Hepatocyte (in vitro differentiated cells): ENCODE measurements around the gene TOLLIP. TPM values are rescaled to one million over a fixed set of nuclear protein-coding genes. Genes with fewer than 3 reads are reported as not detected.
"Not testable (repeated sequence)": the region's sequence is repeated elsewhere in the genome, so short reads cannot be mapped to it uniquely, and the experiment has no call there.

Experiments used
- DNase-seq: peaks from one replicate; pipeline ENCODE4 v3.0.0-alpha.2; 2016; ENCODE audit warnings: low spot score
- H2AFZ ChIP-seq: fragments of 200-600 bp; sonication (generic); 2 replicates; pipeline ENCODE4 v1.6.0; 2016; ENCODE audit warnings: antibody characterized with exemption, mild to moderate bottlenecking
- H3K27ac ChIP-seq: fragments of 200-600 bp; sonication (generic); 2 replicates; pipeline ENCODE4 v1.5.1; 2016; ENCODE audit warnings: mild to moderate bottlenecking
- H3K27me3 ChIP-seq: fragments of 200-600 bp; sonication (generic); 2 replicates; pipeline ENCODE4 v1.6.1; 2016
- H3K36me3 ChIP-seq: fragments of 200-600 bp; sonication (generic); replicated peaks from 2 replicates; pipeline ENCODE4 v1.5.1; 2016; ENCODE audit warnings: low read depth; ENCODE audit not compliant: insufficient read depth
- H3K4me1 ChIP-seq: fragments of 200-600 bp; sonication (generic); 2 replicates; pipeline ENCODE4 v1.5.1; 2016; ENCODE audit warnings: mild to moderate bottlenecking, moderate library complexity; ENCODE audit not compliant: insufficient read depth
- H3K4me2 ChIP-seq: fragments of 200-600 bp; sonication (generic); 2 replicates; pipeline ENCODE4 v1.6.0; 2016
- H3K4me3 ChIP-seq: fragments of 200-600 bp; sonication (generic); 2 replicates; pipeline ENCODE4 v1.5.1; 2016; ENCODE audit warnings: mild to moderate bottlenecking
- H3K79me2 ChIP-seq: fragments of 200-600 bp; sonication (generic); 2 replicates; pipeline ENCODE4 v1.6.0; 2017; ENCODE audit warnings: mild to moderate bottlenecking
- H3K9me2 ChIP-seq: fragments of 200-600 bp; sonication (generic); replicated peaks from 2 replicates; pipeline ENCODE4 v1.6.0; 2017; ENCODE audit warnings: mild to moderate bottlenecking; ENCODE audit not compliant: insufficient read depth
- H3K9me3 ChIP-seq: fragments of 200-600 bp; sonication (generic); 2 replicates; pipeline ENCODE4 v1.5.1; 2016; ENCODE audit warnings: low read depth, mild to moderate bottlenecking
- H4K20me1 ChIP-seq: fragments of 200-600 bp; sonication (generic); 2 replicates; pipeline ENCODE4 v1.6.0; 2016; ENCODE audit warnings: mild to moderate bottlenecking; ENCODE audit not compliant: insufficient read depth, poor library complexity, severe bottlenecking
- EZH2 ChIP-seq: fragments of 200-600 bp; sonication (generic); IDR thresholded peaks from 2 replicates; pipeline ENCODE4 v1.6.1; 2016; ENCODE audit warnings: antibody characterized with exemption, mild to moderate bottlenecking, borderline replicate concordance
- EZH2phosphoT487 ChIP-seq: fragments of 200-600 bp; sonication (generic); IDR thresholded peaks from one replicate; pipeline ENCODE4 v1.6.1; 2018; ENCODE audit warnings: antibody characterized with exemption, mild to moderate bottlenecking, low read depth, moderate library complexity; ENCODE audit not compliant: unreplicated experiment, severe bottlenecking
- WGBS: methylation state at CpG from one replicate; pipeline ENCODE4 v1.1.6; 2016; ENCODE audit warnings: low lambda C conversion rate; ENCODE audit errors: missing lambda C conversion rate; 5-methylcytosine and 5-hydroxymethylcytosine counted together
- polyA plus RNA-seq: library from polyadenylated mRNA; unstranded; fragments of >200 nt; fragmentation: Nextera tagmentation; extraction: Ambion mirVana; gene quantifications from 2 replicates; pipeline ENCODE4 v1.2.1, GENCODE V29; 2016
- total RNA-seq: library from RNA; depleted of rRNA; stranded (reverse); fragments of >200 nt; gene quantifications from 2 replicates; pipeline ENCODE4 v1.2.3, GENCODE V29; 2014
- TF ChIP-seq, protein P1 (sequence below): fragments of 200-600 bp; sonication (generic); IDR thresholded peaks from 2 replicates; pipeline ENCODE4 v1.5.1; 2016; ENCODE audit warnings: antibody characterized with exemption, mild to moderate bottlenecking; ENCODE audit not compliant: poor library complexity

TOLLIP gene
- total and polyA plus RNA-seq, 2 experiments from 2014 or later, result 33.3 to 80.9 TPM

DNA sequence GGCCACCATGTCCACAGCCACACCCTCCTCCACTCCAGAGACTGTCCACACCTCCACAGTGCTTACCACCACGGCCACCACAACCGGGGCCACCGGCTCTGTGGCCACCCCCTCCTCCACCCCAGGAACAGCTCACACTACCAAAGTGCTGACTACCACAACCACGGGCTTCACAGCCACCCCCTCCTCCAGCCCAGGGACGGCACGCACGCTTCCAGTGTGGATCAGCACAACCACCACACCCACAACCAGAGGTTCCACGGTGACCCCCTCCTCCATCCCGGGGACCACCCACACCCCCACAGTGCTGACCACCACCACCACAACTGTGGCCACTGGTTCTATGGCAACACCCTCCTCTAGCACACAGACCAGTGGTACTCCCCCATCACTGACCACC, 64.9 kb downstream of the TOLLIP start:
- H3K27me3 ChIP-seq, H3K27ac ChIP-seq, H3K9me3 ChIP-seq, DNase-seq, H3K4me2 ChIP-seq, H4K20me1 ChIP-seq, H3K4me1 ChIP-seq, H2AFZ ChIP-seq, H3K79me2 ChIP-seq, H3K36me3 ChIP-seq, H3K4me3 ChIP-seq, H3K9me2 ChIP-seq: not testable (repeated sequence)
- 94% methylated on average over 7 of the region's 9 CpGs for WGBS

DNA sequence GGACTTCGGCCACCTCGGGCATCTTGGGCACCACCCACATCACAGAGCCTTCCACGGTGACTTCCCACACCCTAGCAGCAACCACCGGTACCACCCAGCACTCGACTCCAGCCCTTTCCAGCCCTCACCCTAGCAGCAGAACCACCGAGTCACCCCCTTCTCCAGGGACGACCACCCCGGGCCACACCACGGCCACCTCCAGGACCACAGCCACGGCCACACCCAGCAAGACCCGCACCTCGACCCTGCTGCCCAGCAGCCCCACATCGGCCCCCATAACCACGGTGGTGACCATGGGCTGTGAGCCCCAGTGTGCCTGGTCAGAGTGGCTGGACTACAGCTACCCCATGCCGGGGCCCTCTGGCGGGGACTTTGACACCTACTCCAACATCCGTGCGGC, 65.9 kb downstream of the TOLLIP start:
- not testable (repeated sequence) for H3K27ac ChIP-seq, DNase-seq, H3K4me3 ChIP-seq, H3K4me1 ChIP-seq, H3K79me2 ChIP-seq, H3K36me3 ChIP-seq, H3K9me3 ChIP-seq, H3K27me3 ChIP-seq, H4K20me1 ChIP-seq, H2AFZ ChIP-seq, H3K9me2 ChIP-seq, H3K4me2 ChIP-seq
- WGBS, result 96% methylated on average over 9 of the region's 18 CpGs

DNA sequence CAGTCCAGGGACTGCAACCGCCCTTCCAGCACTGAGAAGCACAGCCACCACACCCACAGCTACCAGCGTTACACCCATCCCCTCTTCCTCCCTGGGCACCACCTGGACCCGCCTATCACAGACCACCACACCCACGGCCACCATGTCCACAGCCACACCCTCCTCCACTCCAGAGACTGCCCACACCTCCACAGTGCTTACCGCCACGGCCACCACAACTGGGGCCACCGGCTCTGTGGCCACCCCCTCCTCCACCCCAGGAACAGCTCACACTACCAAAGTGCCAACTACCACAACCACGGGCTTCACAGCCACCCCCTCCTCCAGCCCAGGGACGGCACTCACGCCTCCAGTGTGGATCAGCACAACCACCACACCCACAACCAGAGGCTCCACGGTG, 66.7 kb downstream of the TOLLIP start:
- H3K9me2 ChIP-seq, H3K79me2 ChIP-seq, DNase-seq, H2AFZ ChIP-seq, H3K27me3 ChIP-seq, H4K20me1 ChIP-seq, H3K9me3 ChIP-seq, H3K36me3 ChIP-seq, H3K4me3 ChIP-seq, H3K4me1 ChIP-seq, H3K4me2 ChIP-seq, H3K27ac ChIP-seq: not testable (repeated sequence)
- WGBS, result 100% methylated on average over 4 of the region's 11 CpGs

DNA sequence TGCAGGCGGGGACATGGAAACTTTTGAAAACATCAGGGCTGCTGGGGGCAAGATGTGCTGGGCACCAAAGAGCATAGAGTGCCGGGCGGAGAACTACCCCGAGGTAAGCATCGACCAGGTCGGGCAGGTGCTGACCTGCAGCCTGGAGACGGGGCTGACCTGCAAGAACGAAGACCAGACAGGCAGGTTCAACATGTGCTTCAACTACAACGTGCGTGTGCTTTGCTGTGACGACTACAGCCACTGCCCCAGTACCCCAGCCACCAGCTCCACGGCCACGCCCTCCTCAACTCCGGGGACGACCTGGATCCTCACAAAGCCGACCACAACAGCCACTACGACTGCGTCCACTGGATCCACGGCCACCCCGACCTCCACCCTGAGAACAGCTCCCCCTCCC, 67.1 kb downstream of the TOLLIP start:
- H3K4me2 ChIP-seq, result no peak overlapping the region
- DNase-seq, result no peak
- no peak for TF ChIP-seq EZH2
- TF ChIP-seq EZH2phosphoT487, result no peak
- TF ChIP-seq, protein P1, sequence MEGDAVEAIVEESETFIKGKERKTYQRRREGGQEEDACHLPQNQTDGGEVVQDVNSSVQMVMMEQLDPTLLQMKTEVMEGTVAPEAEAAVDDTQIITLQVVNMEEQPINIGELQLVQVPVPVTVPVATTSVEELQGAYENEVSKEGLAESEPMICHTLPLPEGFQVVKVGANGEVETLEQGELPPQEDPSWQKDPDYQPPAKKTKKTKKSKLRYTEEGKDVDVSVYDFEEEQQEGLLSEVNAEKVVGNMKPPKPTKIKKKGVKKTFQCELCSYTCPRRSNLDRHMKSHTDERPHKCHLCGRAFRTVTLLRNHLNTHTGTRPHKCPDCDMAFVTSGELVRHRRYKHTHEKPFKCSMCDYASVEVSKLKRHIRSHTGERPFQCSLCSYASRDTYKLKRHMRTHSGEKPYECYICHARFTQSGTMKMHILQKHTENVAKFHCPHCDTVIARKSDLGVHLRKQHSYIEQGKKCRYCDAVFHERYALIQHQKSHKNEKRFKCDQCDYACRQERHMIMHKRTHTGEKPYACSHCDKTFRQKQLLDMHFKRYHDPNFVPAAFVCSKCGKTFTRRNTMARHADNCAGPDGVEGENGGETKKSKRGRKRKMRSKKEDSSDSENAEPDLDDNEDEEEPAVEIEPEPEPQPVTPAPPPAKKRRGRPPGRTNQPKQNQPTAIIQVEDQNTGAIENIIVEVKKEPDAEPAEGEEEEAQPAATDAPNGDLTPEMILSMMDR, result no peak
- no peak overlapping the region for H3K4me3 ChIP-seq
- no peaks in the 10 kb centered on the region for H3K9me3 ChIP-seq
- no peaks in the 10 kb centered on the region for H3K9me2 ChIP-seq
- H3K4me1 ChIP-seq, result no peaks in the 10 kb centered on the region
- H2AFZ ChIP-seq, result no peak overlapping the region
- H4K20me1 ChIP-seq, result no peaks in the 10 kb centered on the region
- no peaks in the 10 kb centered on the region for H3K79me2 ChIP-seq
- H3K36me3 ChIP-seq, result no peaks in the 10 kb centered on the region
- no peaks in the 10 kb centered on the region for H3K27me3 ChIP-seq
- H3K27ac ChIP-seq, result no peak overlapping the region
- 89% methylated on average over 19 of the region's 20 CpGs for WGBS

DNA sequence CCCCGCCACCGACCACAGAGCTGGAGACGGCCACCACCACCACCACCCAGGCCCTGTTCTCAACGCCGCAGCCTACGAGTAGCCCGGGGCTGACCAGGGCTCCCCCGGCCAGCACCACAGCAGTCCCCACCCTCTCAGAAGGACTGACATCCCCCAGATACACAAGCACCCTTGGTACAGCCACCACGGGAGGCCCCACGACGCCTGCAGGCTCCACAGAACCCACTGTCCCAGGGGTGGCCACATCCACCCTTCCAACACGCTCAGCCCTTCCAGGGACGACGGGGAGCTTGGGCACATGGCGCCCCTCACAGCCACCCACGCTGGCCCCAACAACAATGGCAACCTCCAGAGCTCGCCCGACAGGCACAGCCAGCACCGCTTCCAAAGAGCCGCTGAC, 67.7 kb downstream of the TOLLIP start:
- H3K79me2 ChIP-seq, result no peaks in the 10 kb centered on the region
- H3K9me2 ChIP-seq, result no peaks in the 10 kb centered on the region
- no peak overlapping the region for H3K4me3 ChIP-seq
- TF ChIP-seq, protein P1, result no peak
- no peak for TF ChIP-seq EZH2
- TF ChIP-seq EZH2phosphoT487, result no peak
- no peaks in the 10 kb centered on the region for H3K4me1 ChIP-seq
- H3K9me3 ChIP-seq, result no peaks in the 10 kb centered on the region
- no peaks in the 10 kb centered on the region for H3K36me3 ChIP-seq
- DNase-seq, result no peak
- H3K27ac ChIP-seq, result no peak overlapping the region
- H2AFZ ChIP-seq, result no peak overlapping the region
- H3K4me2 ChIP-seq, result no peak overlapping the region
- no peaks in the 10 kb centered on the region for H4K20me1 ChIP-seq
- WGBS, result 96% methylated on average over 20 of the region's 20 CpGs
- H3K27me3 ChIP-seq, result no peaks in the 10 kb centered on the region
